ENCODE results near the gene PCGF2.

PCGF2 gene

GRCh38 chr17:38703742-38704605 lies 44.2 kb downstream of the PCGF2 start:
- peak; percentile 98 for DNase-seq (ENCODE audit: low read depth, low spot score)

GRCh38 chr17:38702916-38703741 lies 45.0 kb downstream of the PCGF2 start:
- DNase-seq (ENCODE audit: low read depth, low spot score): no peak

GRCh38 chr17:38702166-38702915 lies 45.8 kb downstream of the PCGF2 start:
- DNase-seq (ENCODE audit: low read depth, low spot score): peak; percentile 77

GRCh38 chr17:38701504-38702165 lies 46.5 kb downstream of the PCGF2 start:
- peak; percentile 61 for DNase-seq (ENCODE audit: low read depth, low spot score)

GRCh38 chr17:38698760-38699159 lies 49.4 kb downstream of the PCGF2 start:
- DNase-seq (ENCODE audit: low read depth, low spot score): no peak

GRCh38 chr17:38697061-38697820 lies 50.9 kb downstream of the PCGF2 start:
- no peak for DNase-seq (ENCODE audit: low read depth, low spot score)

GRCh38 chr17:38693700-38694329 lies 54.3 kb downstream of the PCGF2 start:
- DNase-seq (ENCODE audit: low read depth, low spot score): no peak

GRCh38 chr17:38691154-38691553 lies 57.0 kb downstream of the PCGF2 start:
- no peak for DNase-seq (ENCODE audit: low read depth, low spot score)

- no peak for DNase-seq (ENCODE audit: low read depth, low spot score)
These were observed 57.8 kb downstream of the PCGF2 start for GRCh38 chr17:38690386-38690785.

GRCh38 chr17:38687286-38687685 lies 60.9 kb downstream of the PCGF2 start:
- no peak for DNase-seq (ENCODE audit: low read depth, low spot score)

- DNase-seq (ENCODE audit: low read depth, low spot score): no peak
These were observed 62.6 kb downstream of the PCGF2 start for GRCh38 chr17:38685491-38685890.

Measured in ELF-1 (cell line).